Astrocyte (in vitro differentiated cells and primary cell): Measurements from ENCODE around the gene PLPP2. TPM values are rescaled to one million over a fixed set of nuclear protein-coding genes. Genes with fewer than 3 reads are reported as not detected.

ENCODE experiments used
- DNase-seq: peaks from one replicate; pipeline ENCODE4 v3.0.0-alpha.2; 2010; ENCODE audit warnings: low read depth
- FAIRE-seq: peaks from 2 replicates; lab custom pipeline; 2011; peaks lifted over from hg19 to GRCh38; lab: Jason Lieb, UNC
- H2AFZ ChIP-seq: 2 replicates; pipeline ENCODE4 v1.6.0; 2012; ENCODE audit warnings: low read depth, low read length, inconsistent platforms
- H3K27ac ChIP-seq: 2 replicates; pipeline ENCODE4 v1.5.1; 2011; ENCODE audit warnings: low read depth, low read length, inconsistent platforms
- H3K27me3 ChIP-seq: 2 replicates; pipeline ENCODE4 v1.6.0; 2011; ENCODE audit warnings: low read length, inconsistent platforms; ENCODE audit not compliant: insufficient read depth
- H3K36me3 ChIP-seq: 2 replicates; pipeline ENCODE4 v1.5.1; 2011; ENCODE audit warnings: low read length, inconsistent platforms; ENCODE audit not compliant: insufficient read depth
- H3K4me1 ChIP-seq: 2 replicates; pipeline ENCODE4 v1.5.1; 2011; ENCODE audit warnings: low read length, inconsistent platforms; ENCODE audit not compliant: insufficient read depth
- H3K4me2 ChIP-seq: 2 replicates; pipeline ENCODE4 v1.6.0; 2012; ENCODE audit warnings: low read length, inconsistent platforms
- H3K4me3 ChIP-seq: 2 replicates; pipeline ENCODE4 v1.5.1; 2011; ENCODE audit warnings: low read depth, mild to moderate bottlenecking, low read length, inconsistent platforms; ENCODE audit not compliant: insufficient read depth
- H3K79me2 ChIP-seq: 2 replicates; pipeline ENCODE4 v1.6.0; 2012; ENCODE audit warnings: mild to moderate bottlenecking, low read length, inconsistent platforms; ENCODE audit not compliant: insufficient read depth
- H3K9ac ChIP-seq: 2 replicates; pipeline ENCODE4 v1.6.0; 2012; ENCODE audit warnings: mild to moderate bottlenecking, low read length, inconsistent platforms
- H3K9me3 ChIP-seq: 2 replicates; pipeline ENCODE4 v1.5.1; 2012; ENCODE audit warnings: low read depth, mild to moderate bottlenecking, low read length, inconsistent platforms; ENCODE audit not compliant: insufficient read depth
- H4K20me1 ChIP-seq: 2 replicates; pipeline ENCODE4 v1.6.0; 2012; ENCODE audit warnings: low read length, inconsistent platforms; ENCODE audit not compliant: insufficient read depth
- H3K27ac Mint-ChIP-seq: one replicate; pipeline ENCODE4 v1.8.0; 2021; ENCODE audit warnings: mild to moderate bottlenecking, mixed read lengths; ENCODE audit not compliant: unreplicated experiment
- H3K27me3 Mint-ChIP-seq: one replicate; pipeline ENCODE4 v1.8.0; 2021; ENCODE audit warnings: low read depth, mixed read lengths; ENCODE audit not compliant: unreplicated experiment
- H3K36me3 Mint-ChIP-seq: one replicate; pipeline ENCODE4 v1.8.0; 2021; ENCODE audit warnings: low read depth, mixed read lengths; ENCODE audit not compliant: unreplicated experiment
- H3K4me1 Mint-ChIP-seq: one replicate; pipeline ENCODE4 v1.8.0; 2021; ENCODE audit warnings: low read depth, mixed read lengths; ENCODE audit not compliant: unreplicated experiment
- H3K4me3 Mint-ChIP-seq: one replicate; pipeline ENCODE4 v1.8.0; 2021; ENCODE audit warnings: mild to moderate bottlenecking, moderate library complexity, mixed read lengths; ENCODE audit not compliant: unreplicated experiment
- H3K9me3 Mint-ChIP-seq: one replicate; pipeline ENCODE4 v1.8.0; 2021; ENCODE audit warnings: mild to moderate bottlenecking, mixed read lengths; ENCODE audit not compliant: unreplicated experiment
- EZH2 ChIP-seq: IDR thresholded peaks from 2 replicates; pipeline ENCODE4 v1.6.1; 2012; ENCODE audit warnings: mild to moderate bottlenecking, low read length, inconsistent platforms; ENCODE audit not compliant: insufficient read depth
- total RNA-seq: library from RNA; stranded (reverse); gene quantifications from 2 replicates; pipeline ENCODE4 v1.2.1, GENCODE V29; 2021
- TF ChIP-seq, protein P1 (sequence below): IDR thresholded peaks from 2 replicates; pipeline ENCODE4 v1.5.1; 2011; ENCODE audit warnings: low read depth, mild to moderate bottlenecking, inconsistent platforms, low read length, moderate library complexity; ENCODE audit not compliant: insufficient read depth

Gene PLPP2
- total RNA-seq, 1 donor from 2014 or later, result 3.7 TPM

DNA sequence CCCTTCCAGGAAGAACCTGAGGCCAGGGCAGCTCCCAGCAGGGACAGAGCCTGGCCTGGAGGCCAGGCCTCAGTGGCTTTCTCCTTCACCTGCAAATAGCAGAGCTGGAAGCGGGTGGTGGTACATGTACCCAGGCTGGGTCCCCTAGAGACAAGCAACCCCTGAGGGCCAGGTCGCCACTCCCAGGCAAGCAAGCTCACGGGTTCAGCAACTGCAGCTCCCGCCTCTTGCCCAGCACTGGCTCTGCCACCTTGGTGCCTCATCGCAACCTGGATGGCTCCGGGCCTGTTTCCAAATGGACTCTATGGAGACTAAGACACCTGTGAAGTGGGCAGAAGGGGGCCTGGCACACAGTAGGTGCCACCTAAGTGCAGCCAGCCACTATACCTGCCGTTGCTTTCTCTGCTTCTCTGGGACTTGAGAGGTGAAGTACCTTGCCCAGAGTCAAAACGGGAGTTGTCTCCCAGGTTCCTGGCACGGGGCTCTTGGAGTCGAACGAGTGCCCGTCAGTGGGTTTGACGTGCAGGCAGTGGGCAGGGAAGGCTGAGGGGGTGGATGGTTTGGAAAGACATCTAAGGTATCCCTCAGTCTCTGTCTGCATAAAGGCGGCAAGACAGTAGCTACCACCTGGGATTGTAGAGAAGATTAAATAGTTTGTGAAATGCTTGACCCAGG is 2.4 kb upstream of the PLPP2 start:
- H3K27ac Mint-ChIP-seq, result no peak overlapping the region
- no peaks in the 10 kb centered on the region for H3K9me3 Mint-ChIP-seq
- Histone ChIP-seq H3K79me2 (no peaks in the 10 kb centered on the region), H3K27me3 (peaks cover 21% of the 10 kb centered on the region), H3K27ac (no peak overlapping the region), H3K4me3 (no peak overlapping the region), H3K4me2 (no peak overlapping the region), H2AFZ (no peak overlapping the region), H3K36me3 (no peaks in the 10 kb centered on the region), H3K4me1 (peaks cover 16% of the 10 kb centered on the region), H3K9me3 (no peaks in the 10 kb centered on the region), H3K9ac (no peak overlapping the region), H4K20me1 (peaks cover 32% of the 10 kb centered on the region)
- peaks cover 3% of the 10 kb centered on the region for H3K36me3 Mint-ChIP-seq
- DNase-seq, result no peak
- H3K4me1 Mint-ChIP-seq, result peaks cover 10% of the 10 kb centered on the region
- TF ChIP-seq EZH2, result no peak
- TF ChIP-seq, protein P1, sequence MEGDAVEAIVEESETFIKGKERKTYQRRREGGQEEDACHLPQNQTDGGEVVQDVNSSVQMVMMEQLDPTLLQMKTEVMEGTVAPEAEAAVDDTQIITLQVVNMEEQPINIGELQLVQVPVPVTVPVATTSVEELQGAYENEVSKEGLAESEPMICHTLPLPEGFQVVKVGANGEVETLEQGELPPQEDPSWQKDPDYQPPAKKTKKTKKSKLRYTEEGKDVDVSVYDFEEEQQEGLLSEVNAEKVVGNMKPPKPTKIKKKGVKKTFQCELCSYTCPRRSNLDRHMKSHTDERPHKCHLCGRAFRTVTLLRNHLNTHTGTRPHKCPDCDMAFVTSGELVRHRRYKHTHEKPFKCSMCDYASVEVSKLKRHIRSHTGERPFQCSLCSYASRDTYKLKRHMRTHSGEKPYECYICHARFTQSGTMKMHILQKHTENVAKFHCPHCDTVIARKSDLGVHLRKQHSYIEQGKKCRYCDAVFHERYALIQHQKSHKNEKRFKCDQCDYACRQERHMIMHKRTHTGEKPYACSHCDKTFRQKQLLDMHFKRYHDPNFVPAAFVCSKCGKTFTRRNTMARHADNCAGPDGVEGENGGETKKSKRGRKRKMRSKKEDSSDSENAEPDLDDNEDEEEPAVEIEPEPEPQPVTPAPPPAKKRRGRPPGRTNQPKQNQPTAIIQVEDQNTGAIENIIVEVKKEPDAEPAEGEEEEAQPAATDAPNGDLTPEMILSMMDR, result no peak
- no peak for FAIRE-seq
- peaks cover 6% of the 10 kb centered on the region for H3K27me3 Mint-ChIP-seq
- no peak overlapping the region for H3K4me3 Mint-ChIP-seq

DNA sequence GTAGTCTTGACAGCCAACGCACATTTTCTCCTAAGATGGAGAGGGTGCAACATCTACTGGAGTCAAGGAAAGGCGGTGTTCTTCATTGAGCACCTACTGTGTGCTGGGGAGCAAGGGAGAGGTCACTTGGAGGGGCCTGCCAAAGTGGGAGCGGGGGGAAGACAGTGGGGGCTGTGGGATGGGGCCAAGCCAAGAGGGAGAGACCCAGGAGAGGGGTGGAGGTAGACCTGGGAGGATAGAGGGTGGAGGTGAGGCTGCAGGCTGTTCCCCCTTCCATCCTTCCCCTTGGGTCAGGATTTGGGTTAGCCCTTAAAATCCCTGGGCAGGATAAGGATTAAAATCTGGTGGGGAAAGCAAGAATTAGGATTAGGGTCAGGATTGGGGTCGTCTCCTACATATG is 1.7 kb upstream of the PLPP2 start:
- Histone ChIP-seq H3K27me3 (peaks cover 21% of the 10 kb centered on the region), H3K9me3 (no peaks in the 10 kb centered on the region)

More for the DNA sequence above, 1.7 kb upstream of the PLPP2 start:
- no peak overlapping the region for H3K9ac ChIP-seq
- no peaks in the 10 kb centered on the region for H3K79me2 ChIP-seq
- no peak overlapping the region for H2AFZ ChIP-seq
- no peak overlapping the region for H3K4me2 ChIP-seq
- FAIRE-seq (no peak), DNase-seq (no peak)
- H3K27ac ChIP-seq, result no peak overlapping the region
- H3K36me3 ChIP-seq, result no peaks in the 10 kb centered on the region
- no peak overlapping the region for H3K4me3 Mint-ChIP-seq
- peaks cover 16% of the 10 kb centered on the region for H3K4me1 ChIP-seq
- peaks cover 10% of the 10 kb centered on the region for H3K4me1 Mint-ChIP-seq
- TF ChIP-seq EZH2, result no peak
- TF ChIP-seq, protein P1, result no peak
- H3K27ac Mint-ChIP-seq, result no peak overlapping the region
- peaks cover 4% of the 10 kb centered on the region for H3K36me3 Mint-ChIP-seq
- peaks cover 6% of the 10 kb centered on the region for H3K27me3 Mint-ChIP-seq
- H3K9me3 Mint-ChIP-seq, result no peaks in the 10 kb centered on the region
- no peak overlapping the region for H3K4me3 ChIP-seq
- H4K20me1 ChIP-seq, result peaks cover 32% of the 10 kb centered on the region
